GM13977 (cell line): ENCODE measurements around the gene SLC4A3.
"Not testable (repeated sequence)": the region's sequence is repeated elsewhere in the genome, so short reads cannot be mapped to it uniquely, and the experiment has no call there.

Experiments used
- DNase-seq: peaks from one replicate; pipeline ENCODE4 v3.0.0; 2012; ENCODE audit warnings: low spot score
- in situ Hi-C: fragments of 300-500 bp; cut with MboI; formaldehyde crosslinking; loops from one replicate; pipeline ENCODE4 v1.12.0; 2022; ENCODE audit warnings: low sequenced_read_pairs, low pct_unique_long_range_greater_than_20kb, mixed read lengths, inconsistent platforms; ENCODE audit not compliant: unreplicated experiment
- TF ChIP-seq, protein P1 (sequence below): IDR thresholded peaks from 2 replicates; pipeline ENCODE4 v1.5.1; 2012; ENCODE audit warnings: mild to moderate bottlenecking, control low read depth; ENCODE audit not compliant: insufficient read depth; ENCODE audit errors: extremely low read depth, missing control alignments

SLC4A3 gene

DNA sequence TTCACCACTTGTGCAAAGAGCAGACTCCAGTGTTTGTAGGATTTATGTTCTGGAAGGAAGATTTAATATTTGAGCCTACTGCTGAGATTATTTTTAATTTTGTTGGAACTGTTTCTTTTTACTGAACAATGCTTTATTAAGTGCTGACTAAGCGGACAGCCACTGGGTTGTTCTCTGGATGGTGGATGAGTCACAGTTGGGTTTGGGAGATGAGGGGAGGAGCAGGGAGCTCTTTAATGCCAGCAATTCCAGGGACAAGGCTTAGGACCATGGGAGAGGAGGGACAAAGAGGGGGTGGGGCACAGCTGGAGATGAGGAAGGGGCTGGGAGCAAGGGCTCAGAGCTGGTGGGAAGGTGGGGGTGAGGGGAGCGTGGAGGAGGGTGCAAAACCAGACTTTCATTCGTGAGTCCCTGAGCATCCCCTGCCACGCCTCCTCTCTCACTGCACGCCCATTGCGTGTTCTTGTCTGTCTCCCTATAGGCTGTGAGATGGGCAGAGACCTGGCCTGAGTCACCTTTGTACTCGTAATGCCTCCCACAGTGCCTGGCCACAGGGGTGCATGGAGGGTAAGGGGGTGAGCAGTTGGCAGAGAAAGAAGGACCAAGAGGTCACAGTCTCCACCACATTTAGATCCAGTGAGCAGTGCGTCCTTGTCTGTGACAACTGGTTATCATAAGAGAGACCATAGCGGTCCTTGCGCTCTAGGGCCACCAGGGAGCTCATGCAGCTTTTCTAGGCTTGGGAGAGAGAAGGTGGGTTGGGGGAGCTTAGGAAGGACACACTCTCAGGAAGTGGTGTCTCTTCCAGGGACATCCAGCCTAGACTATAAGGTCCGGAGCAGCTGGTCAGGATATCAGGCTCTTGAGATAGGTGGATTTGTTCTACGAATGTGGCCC lies 18.4 kb downstream of the SLC4A3 start:
- in situ Hi-C loops = no loop called here
- TF ChIP-seq, protein P1, sequence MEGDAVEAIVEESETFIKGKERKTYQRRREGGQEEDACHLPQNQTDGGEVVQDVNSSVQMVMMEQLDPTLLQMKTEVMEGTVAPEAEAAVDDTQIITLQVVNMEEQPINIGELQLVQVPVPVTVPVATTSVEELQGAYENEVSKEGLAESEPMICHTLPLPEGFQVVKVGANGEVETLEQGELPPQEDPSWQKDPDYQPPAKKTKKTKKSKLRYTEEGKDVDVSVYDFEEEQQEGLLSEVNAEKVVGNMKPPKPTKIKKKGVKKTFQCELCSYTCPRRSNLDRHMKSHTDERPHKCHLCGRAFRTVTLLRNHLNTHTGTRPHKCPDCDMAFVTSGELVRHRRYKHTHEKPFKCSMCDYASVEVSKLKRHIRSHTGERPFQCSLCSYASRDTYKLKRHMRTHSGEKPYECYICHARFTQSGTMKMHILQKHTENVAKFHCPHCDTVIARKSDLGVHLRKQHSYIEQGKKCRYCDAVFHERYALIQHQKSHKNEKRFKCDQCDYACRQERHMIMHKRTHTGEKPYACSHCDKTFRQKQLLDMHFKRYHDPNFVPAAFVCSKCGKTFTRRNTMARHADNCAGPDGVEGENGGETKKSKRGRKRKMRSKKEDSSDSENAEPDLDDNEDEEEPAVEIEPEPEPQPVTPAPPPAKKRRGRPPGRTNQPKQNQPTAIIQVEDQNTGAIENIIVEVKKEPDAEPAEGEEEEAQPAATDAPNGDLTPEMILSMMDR = no peak
- DNase-seq = no peak

DNA sequence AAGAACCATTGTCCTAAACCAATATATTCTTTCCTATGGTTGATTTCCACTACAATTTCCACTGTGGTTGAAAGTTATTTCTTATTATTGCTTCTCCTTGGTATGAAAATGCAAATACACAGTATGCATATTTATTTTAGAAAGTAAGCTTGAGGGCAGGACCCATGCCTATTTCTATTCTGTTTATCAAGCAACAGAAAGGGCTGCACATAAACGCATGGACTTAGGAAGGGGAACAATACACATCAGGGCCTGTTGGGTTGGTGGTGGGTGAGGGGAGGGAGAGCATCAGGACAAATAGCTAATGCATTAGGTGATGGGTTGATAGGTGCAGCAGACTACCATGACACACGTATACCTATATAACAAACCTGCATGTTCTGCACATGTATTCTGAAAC lies 20.7 kb downstream of the SLC4A3 start:
- TF ChIP-seq, protein P1 = no peak
- no peak for DNase-seq
- in situ Hi-C loops = no loop called here

DNA sequence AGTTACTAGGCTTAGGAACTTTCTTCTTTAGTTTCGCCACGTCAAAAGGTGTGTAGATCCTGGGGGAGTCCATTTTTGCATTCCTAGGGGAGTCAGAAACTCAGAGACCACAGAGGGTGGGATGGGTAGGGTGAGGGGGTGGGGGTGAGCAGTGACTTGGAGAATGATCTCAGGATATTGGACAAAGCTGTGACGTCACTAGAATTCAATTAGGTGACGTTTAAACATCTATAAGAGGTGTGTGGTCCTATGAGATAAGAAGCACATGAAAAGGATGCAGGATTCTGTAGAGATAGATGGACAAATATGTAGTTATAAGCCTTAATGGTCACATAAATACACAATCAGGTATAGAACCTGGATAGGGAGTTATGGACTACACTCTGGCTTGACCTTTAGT lies 21.5 kb downstream of the SLC4A3 start:
- in situ Hi-C loops = no loop called here
- TF ChIP-seq, protein P1 = no peak
- DNase-seq = no peak

DNA sequence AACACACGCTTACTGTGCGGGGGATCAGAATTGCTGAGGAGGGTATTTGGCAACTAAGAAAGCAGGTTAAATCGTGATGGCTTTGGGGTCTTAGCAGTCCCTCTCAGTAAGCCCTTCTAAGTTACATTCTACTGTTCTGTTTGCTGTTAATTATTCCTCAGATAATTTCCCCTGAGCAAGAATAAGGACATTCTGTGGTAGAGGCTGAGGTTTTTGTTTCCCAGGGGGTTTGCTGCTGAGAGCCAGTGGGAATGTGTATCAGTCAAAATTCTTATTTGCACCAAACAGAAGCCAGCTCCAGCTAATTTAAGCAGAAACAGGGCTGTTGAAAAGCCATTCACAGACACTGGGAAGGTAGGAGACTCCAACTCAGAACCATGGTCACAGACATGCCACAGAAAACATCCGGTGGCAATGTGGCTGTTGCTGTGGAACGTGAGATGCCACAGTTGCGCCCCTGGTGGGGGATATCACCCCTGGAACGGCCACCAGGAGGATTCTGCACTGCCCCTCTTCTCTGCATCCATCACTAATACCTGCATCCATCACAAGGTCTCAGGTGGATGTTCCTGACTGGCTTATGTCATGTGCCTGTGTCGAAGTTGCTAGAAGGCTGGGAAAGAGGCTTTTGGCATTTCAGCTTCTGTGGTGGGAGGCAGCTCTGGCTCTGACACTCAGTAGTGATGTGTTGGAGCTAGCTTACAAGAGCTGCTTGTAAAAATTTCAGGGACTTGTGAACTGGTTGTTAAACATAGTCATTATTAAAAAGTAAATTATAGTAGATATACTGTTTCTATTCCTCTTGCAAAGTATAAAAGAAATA lies 23.2 kb downstream of the SLC4A3 start:
- in situ Hi-C loops = no loop called here
- TF ChIP-seq, protein P1 = no peak
- no peak for DNase-seq

DNA sequence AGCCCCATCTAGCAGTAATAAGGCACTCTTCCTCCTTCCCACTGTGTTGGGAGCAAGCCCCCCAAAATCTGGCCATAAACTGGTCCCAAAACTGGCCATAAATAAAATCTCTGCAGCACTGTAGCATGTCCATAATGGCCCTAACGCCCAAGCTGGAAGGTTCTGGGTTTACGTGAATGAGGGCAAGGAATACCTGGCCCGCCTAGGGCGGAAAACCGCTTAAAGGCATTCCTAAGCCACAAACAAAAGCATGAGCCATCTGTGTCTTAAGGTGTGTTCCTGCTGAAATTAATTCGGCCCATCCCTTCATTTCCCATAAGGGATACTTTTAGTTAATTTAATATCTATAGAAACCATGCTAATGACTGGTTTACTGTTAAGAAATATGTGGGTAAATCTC lies 24.2 kb downstream of the SLC4A3 start:
- in situ Hi-C loops, DNase-seq: not testable (repeated sequence)

DNA sequence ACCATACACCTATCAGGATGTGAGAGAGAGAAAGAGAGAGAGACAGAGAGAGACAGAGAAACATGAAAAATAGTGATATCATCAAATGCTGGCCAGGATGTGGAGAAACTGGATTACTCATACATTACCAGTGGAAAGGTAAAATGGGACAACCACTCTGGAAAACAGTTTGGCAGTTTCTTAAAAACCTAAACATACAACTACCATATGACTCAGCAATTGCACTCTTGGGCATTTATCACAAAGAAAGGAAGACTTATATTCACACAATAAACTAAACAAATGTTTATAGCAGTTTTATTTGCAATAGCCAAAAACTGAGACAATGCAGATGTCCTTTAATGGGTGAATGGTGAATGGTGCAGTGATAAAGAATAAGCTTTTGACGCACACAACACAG lies 29.1 kb downstream of the SLC4A3 start:
- in situ Hi-C loops = no loop called here
- DNase-seq = no peak
- TF ChIP-seq, protein P1 = no peak
